Subcutaneous adipose tissue (tissue), 4 donors: ENCODE measurements around the gene STIM2. TPM values are rescaled to one million over a fixed set of nuclear protein-coding genes. Genes with fewer than 3 reads are reported as not detected.

ENCODE experiments used
- CTCF ChIP-seq: fragments of 450-650 bp; IDR thresholded peaks from one replicate; pipeline ENCODE4 v1.5.1; 2016; ENCODE audit warnings: low read depth, mild to moderate bottlenecking, control low read depth, antibody characterized with exemption, moderate library complexity
- total RNA-seq, 4 donors: library from RNA; depleted of rRNA; stranded (reverse); fragments of >200 nt; gene quantifications; one replicate each; pipeline ENCODE4 v1.1.0, GENCODE V29; 2016

Gene STIM2
- total RNA-seq, 4 donors from 2014 or later: 9.0 to 19.6 (median 15.3) TPM

- TF ChIP-seq CTCF: no peak
These were observed 143.0 kb downstream of the STIM2 start for GRCh38 chr4:27003642-27004113.

- TF ChIP-seq CTCF: no peak
These were observed 144.9 kb downstream of the STIM2 start for GRCh38 chr4:27005501-27005900.

- no peak for TF ChIP-seq CTCF
These were observed 145.4 kb downstream of the STIM2 start for GRCh38 chr4:27005905-27006590.

- no peak for TF ChIP-seq CTCF
These were observed 146.0 kb downstream of the STIM2 start for GRCh38 chr4:27006646-27007045.

GRCh38 chr4:27007507-27007906 lies 146.9 kb downstream of the STIM2 start:
- no peak for TF ChIP-seq CTCF

- TF ChIP-seq CTCF: no peak
These were observed 148.0 kb downstream of the STIM2 start for GRCh38 chr4:27008679-27009078.

GRCh38 chr4:27009539-27009938 lies 148.9 kb downstream of the STIM2 start:
- TF ChIP-seq CTCF: no peak
